HG02798 (cell line): Measurements from ENCODE around the gene ABTB2.
"Not testable (repeated sequence)": the region's sequence is repeated elsewhere in the genome, so short reads cannot be mapped to it uniquely, and the experiment has no call there.

Experiments used
- ATAC-seq: cut with Tn5 transposase; IDR thresholded peaks from one replicate; pipeline ENCODE4 v1.9.1; 2021; ENCODE audit warnings: mild to moderate bottlenecking; ENCODE audit not compliant: unreplicated experiment, poor library complexity

Gene ABTB2

DNA sequence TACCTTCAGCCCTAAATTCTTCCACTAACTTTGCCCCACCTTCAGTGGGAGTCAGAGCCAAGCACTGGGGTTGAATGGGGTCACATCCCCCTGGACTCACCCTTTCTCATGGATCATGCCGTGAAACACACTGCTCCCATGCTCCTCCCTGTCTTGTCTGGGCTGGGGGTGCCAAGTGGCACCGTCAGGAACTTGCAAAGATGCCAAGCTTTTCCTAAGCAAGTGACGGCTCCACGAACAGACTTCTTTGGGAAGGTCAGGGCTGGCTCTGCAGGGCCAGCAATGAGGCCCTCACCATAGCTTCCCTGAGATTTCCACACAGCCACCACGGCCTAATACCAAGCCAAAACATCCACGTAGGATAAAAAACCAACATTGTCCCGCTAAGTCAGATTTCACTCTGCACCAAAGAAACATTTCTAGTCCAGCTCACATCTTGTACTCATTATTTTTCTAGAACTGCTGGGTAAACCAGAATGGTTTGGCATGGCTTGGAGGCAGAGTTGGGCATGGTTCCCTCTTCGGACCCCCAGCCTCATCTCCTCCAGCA is 175.9 kb downstream of the ABTB2 start:
- no peak for ATAC-seq

DNA sequence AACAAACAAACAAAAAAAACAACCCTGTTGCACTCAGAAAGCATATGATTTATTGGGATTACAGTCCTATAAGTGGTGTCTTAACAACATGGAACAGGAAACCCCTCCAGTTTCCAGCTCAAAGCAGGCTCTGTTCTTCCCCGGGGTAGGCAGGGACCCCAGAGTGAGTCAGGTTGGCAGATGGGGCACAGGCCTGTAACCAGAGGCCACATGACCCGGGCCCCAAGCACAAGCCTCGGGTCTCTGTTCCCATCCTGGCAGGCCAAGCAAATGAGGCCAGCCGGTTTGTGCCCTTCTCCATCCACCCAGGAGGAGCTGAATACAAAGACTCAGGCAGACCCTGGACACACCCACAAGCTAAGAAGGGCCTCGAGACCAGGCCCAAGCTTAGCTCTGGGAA is 176.6 kb downstream of the ABTB2 start:
- ATAC-seq: no peak

- not testable (repeated sequence) for ATAC-seq
Measured at GRCh38 chr11:34180814-34181165, 177.0 kb downstream of the ABTB2 start.

GRCh38 chr11:34180040-34180813 is 177.6 kb downstream of the ABTB2 start:
- peak; percentile 46 for ATAC-seq

DNA sequence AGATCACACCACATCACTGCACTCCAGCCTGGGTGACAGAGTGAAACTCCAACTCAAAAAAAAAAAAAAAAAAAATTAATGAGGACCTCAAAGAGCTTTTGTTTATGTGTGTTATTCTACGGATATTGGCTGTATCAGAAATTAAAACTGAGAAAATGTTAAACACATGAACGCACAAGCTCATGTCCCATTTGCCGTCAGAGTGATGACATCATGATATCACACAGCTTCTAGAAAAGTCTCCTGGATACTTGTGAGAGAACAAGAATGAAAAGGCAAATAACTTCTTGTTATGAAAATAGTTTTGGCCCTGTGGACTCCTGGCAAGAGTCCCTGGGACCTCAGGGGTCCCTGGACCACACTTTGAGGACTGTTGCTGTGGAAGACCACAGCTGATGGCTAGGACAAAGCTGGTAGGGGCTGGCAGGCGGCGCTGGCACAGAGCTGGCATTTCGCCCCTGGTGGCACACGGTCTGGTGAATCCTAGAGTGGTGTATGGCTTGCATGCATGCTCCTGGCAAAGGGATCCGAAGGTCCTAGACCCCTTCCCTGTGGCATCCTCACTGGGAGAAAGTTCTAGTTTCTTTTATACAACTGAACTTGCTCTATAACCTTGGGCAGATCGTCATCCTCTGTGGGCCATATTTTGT is 178.7 kb downstream of the ABTB2 start:
- ATAC-seq: no peak

DNA sequence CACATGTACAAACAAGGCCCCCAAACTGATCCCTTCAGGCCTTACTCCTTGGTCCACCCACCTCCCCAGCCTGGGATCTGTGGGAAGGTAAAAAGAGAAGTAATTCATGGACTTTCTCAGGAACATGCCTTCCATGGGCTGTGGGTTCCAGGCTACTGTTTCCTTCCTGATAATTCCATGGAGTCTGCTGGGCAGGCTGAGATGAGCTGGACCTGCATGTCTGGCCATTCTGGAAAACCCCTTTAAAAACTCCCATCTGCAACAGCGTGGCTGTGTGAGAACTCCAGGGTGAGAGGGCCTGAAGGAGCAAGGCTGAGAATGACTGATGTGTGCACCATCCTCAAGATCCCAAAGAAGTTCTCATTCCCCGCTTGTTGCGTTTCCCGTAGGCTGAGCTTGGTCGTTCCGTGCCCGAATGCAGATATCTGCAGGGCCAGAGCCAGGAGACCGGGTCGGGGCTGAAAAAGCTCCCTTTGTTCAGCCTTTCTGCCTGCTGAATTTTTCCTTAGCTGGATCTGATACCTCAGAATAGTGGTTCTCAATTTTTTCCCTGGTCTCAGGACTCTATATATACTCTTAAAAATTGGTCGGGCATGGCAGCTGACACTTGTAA is 179.5 kb downstream of the ABTB2 start:
- ATAC-seq: no peak

- ATAC-seq: no peak
Measured at GRCh38 chr11:34176751-34177209, 181.0 kb downstream of the ABTB2 start.

- ATAC-seq: peak; percentile 30
Measured at GRCh38 chr11:34175284-34176019, 182.4 kb downstream of the ABTB2 start.

DNA sequence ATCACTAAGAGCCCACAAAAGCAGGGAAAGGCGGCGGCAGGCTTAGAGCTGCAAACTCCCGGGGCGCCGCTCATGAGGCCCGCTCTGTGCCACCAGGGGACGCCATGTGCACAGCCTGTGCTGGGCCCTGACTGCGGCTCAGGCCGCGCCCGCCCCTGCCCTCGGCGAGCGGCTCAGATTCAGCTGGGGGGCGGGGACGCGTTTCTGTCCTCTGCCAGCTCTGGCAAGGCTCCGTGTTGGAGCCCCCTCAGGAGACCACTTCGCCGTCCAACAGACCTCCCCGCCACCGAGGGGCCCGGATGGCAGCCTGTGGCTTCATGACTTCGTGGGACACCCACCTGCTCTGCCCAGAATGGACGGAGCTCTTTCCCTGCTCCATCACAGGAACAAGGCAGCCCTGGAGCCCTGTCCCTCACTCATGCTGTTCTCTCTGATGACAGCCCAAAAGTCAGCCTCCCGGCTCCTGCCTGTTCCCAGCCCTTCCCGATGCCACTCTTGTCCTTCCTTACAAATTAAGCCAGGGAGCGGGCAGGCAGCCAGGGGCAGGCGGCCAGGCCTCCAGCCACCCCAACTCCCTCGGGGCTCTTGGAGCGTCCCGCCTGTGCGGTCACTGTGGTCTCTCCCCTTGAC is 183.3 kb downstream of the ABTB2 start:
- peak; percentile 92 for ATAC-seq

- ATAC-seq: no peak
Measured at GRCh38 chr11:34173050-34173449, 184.8 kb downstream of the ABTB2 start.

GRCh38 chr11:34169686-34170085 is 188.1 kb downstream of the ABTB2 start:
- ATAC-seq: no peak

DNA sequence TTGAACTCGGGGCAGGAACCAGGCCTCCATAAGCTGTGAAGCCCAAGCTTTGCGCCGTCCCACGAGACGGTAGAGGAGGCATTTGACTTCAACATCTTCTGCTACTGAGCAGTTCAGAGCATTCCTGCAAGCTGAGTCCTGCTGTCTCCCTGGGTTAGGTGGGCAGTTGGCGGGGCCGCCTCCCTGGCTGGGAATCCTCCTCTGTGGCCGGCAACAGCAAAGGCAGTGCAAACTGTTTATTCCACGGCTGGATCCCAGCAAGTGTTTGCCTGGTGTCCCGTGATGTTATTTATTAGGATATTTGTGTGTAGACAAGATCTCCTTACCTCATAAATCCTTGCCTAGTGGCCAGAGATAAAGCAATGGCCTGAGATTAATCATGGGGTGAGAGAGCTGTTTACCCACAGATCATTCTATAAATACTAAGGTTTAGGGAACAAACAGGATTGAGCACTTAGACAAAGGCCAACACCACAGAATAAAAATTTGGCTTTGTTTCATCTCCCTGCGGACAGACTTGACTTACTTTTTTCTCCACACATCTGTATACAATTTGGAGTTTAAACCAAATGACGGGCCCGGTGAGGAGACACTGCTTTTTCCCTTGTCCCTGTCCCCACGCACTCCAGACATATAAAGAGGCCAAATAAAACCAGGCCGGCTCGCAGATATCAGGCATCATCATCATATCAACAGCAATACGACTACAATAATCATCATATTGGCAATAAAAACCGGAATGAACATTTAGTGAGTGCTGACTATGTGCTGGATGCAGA is 189.0 kb downstream of the ABTB2 start:
- ATAC-seq: no peak

GRCh38 chr11:34167961-34168360 is 189.8 kb downstream of the ABTB2 start:
- ATAC-seq: no peak

GRCh38 chr11:34166806-34167740 is 190.7 kb downstream of the ABTB2 start:
- no peak for ATAC-seq

GRCh38 chr11:34165786-34166555 is 191.8 kb downstream of the ABTB2 start:
- ATAC-seq: no peak

GRCh38 chr11:34165121-34165520 is 192.7 kb downstream of the ABTB2 start:
- ATAC-seq: no peak

DNA sequence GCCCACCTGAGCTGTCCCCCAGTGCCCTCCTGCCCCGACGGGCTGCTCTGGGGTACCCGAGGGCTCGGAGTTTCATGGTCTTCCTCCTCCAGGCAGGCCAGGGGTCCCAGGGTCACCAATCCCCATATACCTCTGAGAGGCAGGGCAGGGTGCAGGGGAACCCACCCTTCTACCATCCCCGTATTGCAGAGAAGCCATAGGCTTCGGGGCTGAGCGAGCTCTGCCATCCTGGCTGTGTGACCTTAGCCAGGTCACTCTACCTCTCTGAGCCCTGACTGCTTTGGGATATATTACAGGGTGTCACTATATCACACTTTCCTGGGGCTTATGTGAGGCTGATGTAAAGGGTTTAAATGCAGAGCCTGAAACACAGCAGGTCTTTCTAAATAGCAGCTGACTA is 195.0 kb downstream of the ABTB2 start:
- no peak for ATAC-seq

- no peak for ATAC-seq
Measured at GRCh38 chr11:34162493-34162820, 195.4 kb downstream of the ABTB2 start.
